Caco-2 (cell line): ENCODE results near the gene UTS2. TPM values are rescaled to one million over a fixed set of nuclear protein-coding genes. Genes with fewer than 3 reads are reported as not detected.

Source experiments
- BruUV-seq: library from RNA; stranded (reverse); fragments of 400-500 nt; replicated peaks from 2 replicates; lab custom pipeline; 2021; lab: Mats Ljungman, UMichigan
- CTCF ChIA-PET: fragments of 300-600 bp; sonication (Branson Sonifier 250); formaldehyde crosslinking; loops from one replicate; lab custom pipeline; 2022; ENCODE audit warnings: antibody characterized with exemption; lab: Charles Lee
- POLR2A ChIA-PET: fragments of 300-600 bp; sonication (Branson Sonifier 250); formaldehyde crosslinking; loops from one replicate; lab custom pipeline; 2022; ENCODE audit warnings: antibody characterized with exemption; lab: Charles Lee
- DNase-seq, 2 experiments: peaks; one replicate each; pipeline versions ENCODE4 v3.0.0 to v3.0.0-alpha.2; 2020 to 2022
- H3K27me3 ChIP-seq: replicated peaks from 2 replicates; pipeline ENCODE4 v1.6.0; 2011; ENCODE audit warnings: low read length; ENCODE audit not compliant: control insufficient read depth, insufficient read depth
- H3K36me3 ChIP-seq: 2 replicates; pipeline ENCODE4 v1.5.1; 2011; ENCODE audit warnings: low read length; ENCODE audit not compliant: control insufficient read depth, insufficient read depth
- H3K4me1 ChIP-seq: fragments of 250-450 bp; sonication (Bioruptor Pico); 2 replicates; pipeline ENCODE4 v1.5.1; 2020; ENCODE audit warnings: mild to moderate bottlenecking
- H3K4me3 ChIP-seq: 2 replicates; pipeline ENCODE4 v1.5.1; 2011; ENCODE audit warnings: low read depth, mild to moderate bottlenecking, control low read depth, low read length
- H3K9me3 ChIP-seq: fragments of 250-450 bp; sonication (Bioruptor Pico); 2 replicates; pipeline ENCODE4 v1.5.1; 2020; ENCODE audit warnings: mild to moderate bottlenecking, moderate library complexity
- H3K27ac Mint-ChIP-seq: one replicate; pipeline ENCODE4 v1.8.0; 2022; ENCODE audit warnings: mixed read lengths; ENCODE audit not compliant: unreplicated experiment
- H3K27me3 Mint-ChIP-seq: one replicate; pipeline ENCODE4 v1.8.0; 2022; ENCODE audit warnings: mixed read lengths; ENCODE audit not compliant: insufficient read depth, unreplicated experiment
- H3K36me3 Mint-ChIP-seq: one replicate; pipeline ENCODE4 v1.8.0; 2022; ENCODE audit warnings: mild to moderate bottlenecking, mixed read lengths; ENCODE audit not compliant: insufficient read depth, unreplicated experiment
- H3K4me1 Mint-ChIP-seq: one replicate; pipeline ENCODE4 v1.8.0; 2022; ENCODE audit warnings: low read depth, mixed read lengths; ENCODE audit not compliant: unreplicated experiment
- H3K4me3 Mint-ChIP-seq: one replicate; pipeline ENCODE4 v1.8.0; 2022; ENCODE audit warnings: mild to moderate bottlenecking, moderate library complexity, mixed read lengths; ENCODE audit not compliant: unreplicated experiment
- H3K9me3 Mint-ChIP-seq: one replicate; pipeline ENCODE4 v1.8.0; 2022; ENCODE audit warnings: mixed read lengths; ENCODE audit not compliant: unreplicated experiment
- intact Hi-C: fragments of 100-400 bp; cut with micrococcal nuclease; formaldehyde crosslinking; loops from one replicate; pipeline ENCODE4 v1.10.0; 2022; ENCODE audit not compliant: unreplicated experiment
- total RNA-seq: library from RNA; stranded (reverse); gene quantifications from 2 replicates; pipeline ENCODE4 v1.2.3, GENCODE V29; 2022
- TF ChIP-seq, protein P1 (sequence below), 2 experiments: fragments of 200-600 bp in 1 of 2; IDR thresholded peaks; 1 replicate in 1 of 2; 2 replicates in 1 of 2; pipeline versions ENCODE4 v1.5.1 to v1.8.0; 2011 to 2022; ENCODE audit warnings: antibody characterized with exemption in 1 of 2, control low read depth in 1 of 2, inconsistent platforms in 1 of 2, low read depth in 1 of 2, low read length in 1 of 2, mild to moderate bottlenecking in 1 of 2, moderate library complexity in 1 of 2; ENCODE audit not compliant: insufficient read depth in 1 of 2, severe bottlenecking in 1 of 2, unreplicated experiment in 1 of 2

UTS2 gene
- total RNA-seq, 1 experiment from 2014 or later = 10.8 TPM

DNA sequence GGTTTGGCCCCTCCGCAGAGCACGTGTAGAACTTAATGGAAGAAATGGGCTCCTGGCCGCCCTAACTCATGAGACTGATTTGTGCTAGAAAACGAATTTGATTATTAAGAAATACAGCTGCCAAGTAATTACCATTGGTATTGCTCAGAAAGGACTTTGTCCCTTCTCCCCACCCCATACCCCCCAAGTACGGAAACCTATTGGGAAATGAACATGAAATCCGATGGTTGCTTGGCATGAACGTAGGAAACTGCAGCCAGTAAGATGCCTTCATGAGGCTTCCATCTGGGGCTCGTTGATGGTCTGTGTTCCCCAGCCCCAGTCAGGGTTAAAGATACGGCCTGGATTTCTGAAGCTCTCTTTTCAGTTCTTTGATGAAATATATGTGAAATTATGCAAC, 47.4 kb downstream of the UTS2 start:
- no peak for DNase-seq
- Mint-ChIP-seq H3K4me1 (no peaks in the 10 kb centered on the region), H3K27ac (no peak overlapping the region), H3K9me3 (no peaks in the 10 kb centered on the region), H3K4me3 (no peak overlapping the region), H3K36me3 (peaks cover 22% of the 10 kb centered on the region), H3K27me3 (no peaks in the 10 kb centered on the region)
- Histone ChIP-seq H3K9me3 (no peaks in the 10 kb centered on the region), H3K4me1 (no peaks in the 10 kb centered on the region), H3K27me3 (no peaks in the 10 kb centered on the region), H3K4me3 (no peak overlapping the region), H3K36me3 (0 out of 2 replicates have a peak, but pooled peaks cover 1% of the 10 kb centered on the region)
- POLR2A ChIA-PET = no interaction called here
- TF ChIP-seq, protein P1, sequence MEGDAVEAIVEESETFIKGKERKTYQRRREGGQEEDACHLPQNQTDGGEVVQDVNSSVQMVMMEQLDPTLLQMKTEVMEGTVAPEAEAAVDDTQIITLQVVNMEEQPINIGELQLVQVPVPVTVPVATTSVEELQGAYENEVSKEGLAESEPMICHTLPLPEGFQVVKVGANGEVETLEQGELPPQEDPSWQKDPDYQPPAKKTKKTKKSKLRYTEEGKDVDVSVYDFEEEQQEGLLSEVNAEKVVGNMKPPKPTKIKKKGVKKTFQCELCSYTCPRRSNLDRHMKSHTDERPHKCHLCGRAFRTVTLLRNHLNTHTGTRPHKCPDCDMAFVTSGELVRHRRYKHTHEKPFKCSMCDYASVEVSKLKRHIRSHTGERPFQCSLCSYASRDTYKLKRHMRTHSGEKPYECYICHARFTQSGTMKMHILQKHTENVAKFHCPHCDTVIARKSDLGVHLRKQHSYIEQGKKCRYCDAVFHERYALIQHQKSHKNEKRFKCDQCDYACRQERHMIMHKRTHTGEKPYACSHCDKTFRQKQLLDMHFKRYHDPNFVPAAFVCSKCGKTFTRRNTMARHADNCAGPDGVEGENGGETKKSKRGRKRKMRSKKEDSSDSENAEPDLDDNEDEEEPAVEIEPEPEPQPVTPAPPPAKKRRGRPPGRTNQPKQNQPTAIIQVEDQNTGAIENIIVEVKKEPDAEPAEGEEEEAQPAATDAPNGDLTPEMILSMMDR (IDR thresholded peaks at IDR 0.05; ENCODE audit: insufficient read depth in 1 of 2, low read depth in 1 of 2, low read length in 1 of 2, severe bottlenecking in 1 of 2, unreplicated experiment in 1 of 2) = no peak
- CTCF ChIA-PET = no interaction called here
- intact Hi-C loops = no loop called here
- no TSS peak for BruUV-seq

Other genes starting within 250 kb of the UTS2 start
- 71.8 and 77.8 TPM in 2 replicates for gene VAMP3, start 81.8 kb downstream of the UTS2 start, total RNA-seq
- gene PER3, start 68.8 kb downstream of the UTS2 start, total RNA-seq = 24.4 and 27.4 TPM in 2 replicates
- 0.54 and 0.91 TPM in 2 replicates for gene TNFRSF9, start 87.8 kb upstream of the UTS2 start, total RNA-seq
- gene PARK7, start 108.6 kb upstream of the UTS2 start, total RNA-seq = 284 and 293 TPM in 2 replicates
- gene ERRFI1, start 173.2 kb upstream of the UTS2 start, total RNA-seq = 37.2 and 40.9 TPM in 2 replicates